Type B pancreatic cell (in vitro differentiated cells): ENCODE results near the gene YIF1A. TPM values are rescaled to one million over a fixed set of nuclear protein-coding genes. Genes with fewer than 3 reads are reported as not detected.

Experiments
- DNase-seq: peaks from one replicate; pipeline ENCODE4 v3.0.0; 2021; ENCODE audit warnings: mixed read lengths; ENCODE audit not compliant: unreplicated experiment; ENCODE audit errors: extremely low spot score
- H3K27ac Mint-ChIP-seq: 2 replicates; pipeline ENCODE4 v1.8.0; 2021; ENCODE audit warnings: mild to moderate bottlenecking, mixed read lengths
- H3K27me3 Mint-ChIP-seq: 2 replicates; pipeline ENCODE4 v1.8.0; 2021; ENCODE audit warnings: mixed read lengths
- H3K36me3 Mint-ChIP-seq: 2 replicates; pipeline ENCODE4 v1.8.0; 2021; ENCODE audit warnings: mixed read lengths
- H3K4me1 Mint-ChIP-seq: one replicate; pipeline ENCODE4 v1.8.0; 2021; ENCODE audit warnings: mixed read lengths; ENCODE audit not compliant: unreplicated experiment
- H3K4me3 Mint-ChIP-seq: 2 replicates; pipeline ENCODE4 v1.8.0; 2021; ENCODE audit warnings: mild to moderate bottlenecking, mixed read lengths
- H3K9me3 Mint-ChIP-seq: 2 replicates; pipeline ENCODE4 v1.8.0; 2021; ENCODE audit warnings: mixed read lengths
- CTCF ChIP-seq: fragments of 200-600 bp; sonication (generic); conservative IDR thresholded peaks from 2 replicates; pipeline ENCODE4 v1.5.0; 2021; ENCODE audit warnings: antibody characterized with exemption, mild to moderate bottlenecking
- total RNA-seq: library from RNA; stranded (reverse); gene quantifications from 2 replicates; pipeline ENCODE4 v1.2.1, GENCODE V29; 2021; ENCODE audit warnings: low replicate concordance

Gene YIF1A
- total RNA-seq, 1 donor from 2014 or later = 87.0 TPM

- H3K9me3 Mint-ChIP-seq = no peaks in the 10 kb centered on the region
- H3K36me3 Mint-ChIP-seq = peaks cover 20% of the 10 kb centered on the region
- DNase-seq = no peak
- H3K27ac Mint-ChIP-seq = no peak overlapping the region
- H3K27me3 Mint-ChIP-seq = no peaks in the 10 kb centered on the region
- no peaks in the 10 kb centered on the region for H3K4me1 Mint-ChIP-seq
- H3K4me3 Mint-ChIP-seq = no peak overlapping the region
- TF ChIP-seq CTCF = no peak
Measured at GRCh38 chr11:66235141-66235540, 53.8 kb downstream of the YIF1A start.

Other genes with a start within 250 kb of the YIF1A start
- gene GAL3ST3, start 240.0 kb downstream of the YIF1A start, total RNA-seq = 3.7 TPM in 1 of 2 replicates, not detected in the other
- gene SF3B2, start 236.8 kb downstream of the YIF1A start, total RNA-seq = 192 and 210 TPM in 2 replicates
- 44.1 and 49.9 TPM in 2 replicates for gene PACS1, start 218.9 kb downstream of the YIF1A start, total RNA-seq
- 31.1 and 49.6 TPM in 2 replicates for gene KLC2, start 31.4 kb downstream of the YIF1A start, total RNA-seq
- gene RAB1B, start 20.5 kb downstream of the YIF1A start, total RNA-seq = 96.4 and 122 TPM in 2 replicates
- gene CNIH2, start 11.0 kb downstream of the YIF1A start, total RNA-seq = 21.3 and 23.2 TPM in 2 replicates
- 2.1 and 2.6 TPM in 2 replicates for gene TMEM151A, start 2.8 kb upstream of the YIF1A start, total RNA-seq
- 0.76 and 31.9 TPM in 2 replicates for gene CD248, start 27.9 kb upstream of the YIF1A start, total RNA-seq
- gene RIN1, start 47.3 kb upstream of the YIF1A start, total RNA-seq = 2.8 and 9.5 TPM in 2 replicates
- gene BRMS1, start 56.0 kb upstream of the YIF1A start, total RNA-seq = 35.1 and 42.4 TPM in 2 replicates
- 16.0 and 31.9 TPM in 2 replicates for gene B4GAT1, start 58.5 kb upstream of the YIF1A start, total RNA-seq
- 22.2 and 31.7 TPM in 2 replicates for gene SLC29A2, start 82.6 kb upstream of the YIF1A start, total RNA-seq
- 0.14 and 0.77 TPM in 2 replicates for gene NPAS4, start 131.9 kb upstream of the YIF1A start, total RNA-seq
- 53.0 and 69.8 TPM in 2 replicates for gene MRPL11, start 149.7 kb upstream of the YIF1A start, total RNA-seq
- gene PELI3, start 177.8 kb upstream of the YIF1A start, total RNA-seq = 17.9 and 25.0 TPM in 2 replicates
- gene DPP3, start 191.3 kb upstream of the YIF1A start, total RNA-seq = 42.7 and 44.0 TPM in 2 replicates
- 43.1 and 71.8 TPM in 2 replicates for gene BBS1, start 221.5 kb upstream of the YIF1A start, total RNA-seq